ENCODE data around the gene TMEM42.
"Not testable (repeated sequence)": the region's sequence is repeated elsewhere in the genome, so short reads cannot be mapped to it uniquely, and the experiment has no call there.

GRCh38 chr3:44821206-44821605 is 40.5 kb upstream of the TMEM42 start:
- not testable (repeated sequence) for TF ChIP-seq CTCF (conservative IDR thresholded peaks at IDR 0.05 in 1 of 2, IDR thresholded peaks at IDR 0.05 in 1 of 2; ENCODE audit: extremely low read depth in 1 of 2, insufficient read depth in 1 of 2, low read depth in 1 of 2, low read length in 2 of 2); EZH2 (IDR thresholded peaks at IDR 0.05; ENCODE audit: borderline replicate concordance, low read length)

All from mammary epithelial cell (primary cell).